Measurements from ENCODE around the gene CABP1.
"Not testable (repeated sequence)": the region's sequence is repeated elsewhere in the genome, so short reads cannot be mapped to it uniquely, and the experiment has no call there.

Gene CABP1

GRCh38 chr12:120639771-120640721 is at the start of gene CABP1:
Gene CABP1, plus strand, starts transcription at chr12:120640626. Its CDS starts 60 bp downstream, at chr12:120640686.
- DNase-seq: no peak

GRCh38 chr12:120590741-120591407 is 49.6 kb upstream of the CABP1 start:
- DNase-seq: no peak

GRCh38 chr12:120592121-120593049 is 48.0 kb upstream of the CABP1 start:
- DNase-seq: no peak

- no peak for DNase-seq
Observed at GRCh38 chr12:120596901-120597300, 43.5 kb upstream of the CABP1 start.

- DNase-seq: no peak
Observed at GRCh38 chr12:120597861-120598260, 42.6 kb upstream of the CABP1 start.

GRCh38 chr12:120598674-120599463 is 41.6 kb upstream of the CABP1 start:
- peak; percentile 28 for DNase-seq

GRCh38 chr12:120599672-120600552 is 40.5 kb upstream of the CABP1 start:
- no peak for DNase-seq

- not testable (repeated sequence) for DNase-seq
Observed at GRCh38 chr12:120602416-120602815, 38.0 kb upstream of the CABP1 start.

GRCh38 chr12:120610560-120610959 is 29.9 kb upstream of the CABP1 start:
- no peak for DNase-seq

- not testable (repeated sequence) for DNase-seq
Observed at GRCh38 chr12:120611534-120611933, 28.9 kb upstream of the CABP1 start.

- DNase-seq: no peak
Observed at GRCh38 chr12:120614848-120615247, 25.6 kb upstream of the CABP1 start.

- DNase-seq: not testable (repeated sequence)
Observed at GRCh38 chr12:120617193-120617592, 23.2 kb upstream of the CABP1 start.

- DNase-seq: not testable (repeated sequence)
Observed at GRCh38 chr12:120617767-120618166, 22.7 kb upstream of the CABP1 start.

GRCh38 chr12:120618954-120619615 is 21.3 kb upstream of the CABP1 start:
- no peak for DNase-seq

- DNase-seq: no peak
Observed at GRCh38 chr12:120620624-120621023, 19.8 kb upstream of the CABP1 start.

- DNase-seq: no peak
Observed at GRCh38 chr12:120625557-120626419, 14.6 kb upstream of the CABP1 start.

GRCh38 chr12:120628919-120629318 is 11.5 kb upstream of the CABP1 start:
- no peak for DNase-seq

GRCh38 chr12:120630104-120630892 is 10.1 kb upstream of the CABP1 start:
- DNase-seq: no peak
